ENCODE data around the gene AIFM1.

GRCh38 chrX:130091980-130092522, 73.6 kb downstream of the AIFM1 start:
- TF ChIP-seq CTCF (IDR thresholded peaks at IDR 0.05; ENCODE audit: extremely low read depth in 1 of 2, insufficient read depth in 1 of 2, low read depth in 1 of 2, low read length in 2 of 2) (no peak), POLR2A (IDR thresholded peaks at IDR 0.05; ENCODE audit: low read depth, low read length) (no peak), EZH2 (IDR thresholded peaks at IDR 0.05; ENCODE audit: borderline replicate concordance, low read depth, low read length, severe bottlenecking) (no peak), GATA2 (IDR thresholded peaks at IDR 0.05; ENCODE audit: insufficient read depth, insufficient read length, low read depth, low read length) (no peak), JUN (IDR thresholded peaks at IDR 0.05; ENCODE audit: borderline replicate concordance, insufficient read depth, insufficient read length, low read depth) (no peak)
- TF ChIP-seq, protein P1, sequence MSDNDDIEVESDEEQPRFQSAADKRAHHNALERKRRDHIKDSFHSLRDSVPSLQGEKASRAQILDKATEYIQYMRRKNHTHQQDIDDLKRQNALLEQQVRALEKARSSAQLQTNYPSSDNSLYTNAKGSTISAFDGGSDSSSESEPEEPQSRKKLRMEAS (IDR thresholded peaks at IDR 0.05; ENCODE audit: insufficient read depth, insufficient read length), result no peak

Measured in endothelial cell of umbilical vein (primary cell).